HPDE6-E6E7 (cell line): ENCODE data around the gene HCST.
"Not testable (repeated sequence)": the region's sequence is repeated elsewhere in the genome, so short reads cannot be mapped to it uniquely, and the experiment has no call there.

ENCODE experiments used
- DNase-seq: peaks from one replicate; pipeline ENCODE4 v3.0.0; 2011; ENCODE audit warnings: missing footprints; ENCODE audit errors: extremely low spot score

HCST gene

GRCh38 chr19:35904311-35905068 is 2.2 kb downstream of the HCST start:
- DNase-seq, result no peak

- no peak for DNase-seq
Measured at GRCh38 chr19:35905178-35905727, 2.9 kb downstream of the HCST start.

- no peak for DNase-seq
Measured at GRCh38 chr19:35907377-35907745, 5.0 kb downstream of the HCST start.

DNA sequence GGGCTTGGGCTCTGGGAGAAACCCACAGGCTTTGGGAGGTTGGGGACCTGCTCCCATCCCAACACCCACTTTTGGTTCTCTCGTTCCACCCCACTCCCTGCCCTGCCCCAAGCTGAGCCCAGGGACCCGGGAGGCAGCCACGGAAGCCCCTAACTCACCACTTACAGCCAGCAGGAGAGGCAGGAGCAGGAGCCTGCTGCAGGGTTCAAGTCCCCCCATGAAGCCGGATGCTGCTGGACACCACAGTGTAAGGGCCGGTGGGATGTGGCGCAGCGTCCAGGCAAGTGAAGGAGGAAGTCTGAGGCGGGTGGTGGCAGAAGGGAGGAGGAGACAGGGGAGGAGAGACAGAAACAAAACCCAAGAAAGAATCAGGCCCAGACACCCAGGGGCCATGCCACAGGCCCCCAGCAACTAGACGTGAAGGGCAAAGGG is 5.7 kb downstream of the HCST start, which contains the start of gene TYROBP:
TYROBP (minus strand) TSS at position 286 of the 432 bp plus-strand sequence; CDS start at position 219, 67 bp downstream.
- DNase-seq, result no peak

DNA sequence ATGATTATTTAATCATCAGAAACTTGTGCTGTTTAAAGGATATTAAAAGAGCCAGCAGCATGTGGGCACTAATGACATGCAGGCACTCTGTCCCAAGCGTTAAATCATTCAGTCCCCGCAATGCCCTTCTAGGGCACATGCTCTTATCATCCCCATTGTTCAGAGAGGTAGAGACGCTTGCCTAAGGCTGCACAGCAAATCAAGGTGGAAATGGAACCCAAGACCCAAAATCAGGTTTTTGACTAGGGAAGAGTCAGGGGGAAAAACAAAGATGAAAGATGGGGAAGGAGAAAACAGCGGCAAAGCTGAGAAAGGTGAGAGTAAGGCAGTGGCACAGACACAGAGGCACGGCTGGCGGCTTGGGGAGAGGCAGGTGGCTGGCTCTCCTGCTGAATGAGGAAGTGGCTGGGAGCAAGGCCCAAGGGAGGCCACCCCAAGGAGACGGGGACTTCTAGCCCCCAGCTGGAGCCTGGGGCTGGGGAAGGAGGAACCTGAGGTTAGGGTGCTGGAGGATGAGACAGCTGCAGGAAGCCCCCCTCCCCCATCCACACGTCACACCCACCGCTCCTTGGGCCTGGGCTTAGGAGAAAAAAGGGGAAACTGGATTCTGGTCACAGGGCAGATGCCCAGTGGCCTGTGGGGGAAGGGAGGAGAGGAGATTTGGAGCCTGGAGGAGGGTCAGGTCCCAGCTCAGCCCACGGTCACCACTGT is 6.8 kb downstream of the HCST start:
- DNase-seq, result no peak

GRCh38 chr19:35909684-35910035 is 7.3 kb downstream of the HCST start:
- no peak for DNase-seq

- DNase-seq, result not testable (repeated sequence)
Measured at GRCh38 chr19:35910355-35910754, 8.0 kb downstream of the HCST start.

DNA sequence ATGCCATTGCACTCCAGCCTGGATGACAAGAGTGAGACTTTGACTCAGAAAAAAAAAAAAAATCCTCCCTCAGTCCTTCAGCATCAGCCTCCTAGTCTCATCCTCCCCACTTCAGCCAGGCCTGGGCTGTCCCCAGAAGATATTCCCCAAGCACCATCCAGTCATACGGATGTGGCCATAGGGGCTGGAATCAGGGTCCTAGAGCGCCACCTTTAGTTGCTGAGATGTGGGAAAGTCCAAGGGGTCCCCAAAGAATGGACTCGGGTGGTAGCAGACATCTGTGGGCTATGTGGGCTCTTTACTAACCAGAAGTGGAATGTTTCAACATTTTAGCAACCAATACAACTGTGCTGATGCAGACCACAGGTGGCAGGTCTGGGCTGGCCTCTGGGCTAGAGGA is 8.8 kb downstream of the HCST start:
- no peak for DNase-seq

DNA sequence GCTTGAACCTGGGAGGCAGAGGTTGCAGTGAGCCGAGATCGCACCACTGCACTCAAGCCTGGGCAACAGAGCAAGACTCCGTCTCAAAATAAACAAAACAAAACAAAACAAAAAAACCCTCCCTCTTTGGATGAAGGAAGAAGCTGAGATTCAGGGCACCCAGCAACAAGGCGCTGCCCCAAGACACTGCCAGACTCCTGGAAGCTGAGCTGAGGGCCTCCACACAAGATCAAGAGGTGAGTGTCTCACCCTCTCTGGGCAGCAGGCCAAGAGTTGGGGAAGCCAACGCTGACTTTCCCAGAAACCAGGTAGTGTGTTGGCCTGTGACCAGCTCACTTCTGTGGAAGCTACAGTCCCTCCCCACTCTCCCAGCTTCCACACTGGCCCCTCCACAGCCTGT is 9.5 kb downstream of the HCST start:
- DNase-seq, result no peak

- no peak for DNase-seq
Measured at GRCh38 chr19:35913589-35913988, 11.3 kb downstream of the HCST start.

DNA sequence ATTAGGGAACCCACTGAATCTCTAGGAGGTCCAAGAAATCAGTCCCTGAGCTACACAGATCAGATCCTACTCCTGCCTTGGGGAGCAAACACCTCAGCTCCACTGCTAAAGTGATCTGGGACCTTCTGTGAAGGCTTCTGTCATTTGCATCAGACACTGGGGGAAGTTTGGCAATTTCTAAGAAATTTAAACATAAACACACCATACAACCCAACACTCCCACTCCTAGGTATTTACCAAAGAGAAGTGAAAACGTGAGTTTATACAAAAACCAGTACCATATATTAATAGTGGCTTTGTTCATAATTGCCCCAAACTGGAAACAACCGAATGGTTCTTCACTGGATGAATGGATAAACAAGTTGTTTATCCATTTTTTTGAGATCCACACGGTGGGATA is 13.1 kb downstream of the HCST start:
- DNase-seq, result no peak

- DNase-seq, result no peak
Measured at GRCh38 chr19:35919306-35919705, 17.0 kb downstream of the HCST start.

DNA sequence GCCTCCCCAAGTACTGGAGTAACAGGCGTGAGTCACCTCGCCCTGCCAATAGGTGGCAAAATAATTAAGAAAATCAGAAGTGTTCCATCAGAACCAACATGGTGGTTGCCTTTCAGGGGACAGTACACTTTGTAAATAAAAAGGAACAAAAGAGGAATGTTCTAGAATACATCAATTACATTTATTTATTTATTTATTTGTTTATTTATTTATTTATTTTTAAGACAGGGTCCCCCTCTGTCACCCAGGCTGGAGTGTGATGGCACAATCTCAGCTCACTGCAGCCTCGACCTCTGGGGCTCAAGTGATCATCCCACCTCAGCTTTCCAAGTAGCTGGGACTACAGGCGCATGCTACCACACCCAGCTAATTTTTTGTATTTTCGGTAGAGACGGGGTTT is 18.7 kb downstream of the HCST start:
- no peak for DNase-seq

GRCh38 chr19:35925501-35925900 is 23.2 kb downstream of the HCST start:
- no peak for DNase-seq

GRCh38 chr19:35928507-35928906 is 26.2 kb downstream of the HCST start:
- DNase-seq, result no peak

DNA sequence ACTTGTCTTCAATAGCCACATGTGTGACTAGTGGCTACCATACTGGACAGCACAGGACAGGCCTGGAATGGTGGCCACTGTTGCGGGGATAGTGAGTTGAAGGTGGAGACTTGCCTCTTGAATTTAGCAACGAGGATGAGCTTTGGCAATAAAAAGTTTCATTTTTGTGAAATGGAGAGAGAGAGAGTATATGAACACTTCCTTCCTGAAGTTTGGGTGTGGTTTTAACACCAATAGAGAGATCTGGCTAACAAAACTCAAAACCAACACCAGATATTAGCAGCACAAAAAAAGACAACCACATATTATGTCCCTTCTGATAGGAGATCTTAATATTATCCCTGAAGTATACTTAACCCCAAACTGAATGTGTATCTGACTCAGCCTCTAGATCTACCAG is 27.5 kb downstream of the HCST start:
- DNase-seq, result no peak

- peak; percentile 99 for DNase-seq
Measured at GRCh38 chr19:35931161-35931873, 29.0 kb downstream of the HCST start.

- DNase-seq, result no peak
Measured at GRCh38 chr19:35931874-35932202, 29.5 kb downstream of the HCST start.

- no peak for DNase-seq
Measured at GRCh38 chr19:35932291-35932936, 30.1 kb downstream of the HCST start.

DNA sequence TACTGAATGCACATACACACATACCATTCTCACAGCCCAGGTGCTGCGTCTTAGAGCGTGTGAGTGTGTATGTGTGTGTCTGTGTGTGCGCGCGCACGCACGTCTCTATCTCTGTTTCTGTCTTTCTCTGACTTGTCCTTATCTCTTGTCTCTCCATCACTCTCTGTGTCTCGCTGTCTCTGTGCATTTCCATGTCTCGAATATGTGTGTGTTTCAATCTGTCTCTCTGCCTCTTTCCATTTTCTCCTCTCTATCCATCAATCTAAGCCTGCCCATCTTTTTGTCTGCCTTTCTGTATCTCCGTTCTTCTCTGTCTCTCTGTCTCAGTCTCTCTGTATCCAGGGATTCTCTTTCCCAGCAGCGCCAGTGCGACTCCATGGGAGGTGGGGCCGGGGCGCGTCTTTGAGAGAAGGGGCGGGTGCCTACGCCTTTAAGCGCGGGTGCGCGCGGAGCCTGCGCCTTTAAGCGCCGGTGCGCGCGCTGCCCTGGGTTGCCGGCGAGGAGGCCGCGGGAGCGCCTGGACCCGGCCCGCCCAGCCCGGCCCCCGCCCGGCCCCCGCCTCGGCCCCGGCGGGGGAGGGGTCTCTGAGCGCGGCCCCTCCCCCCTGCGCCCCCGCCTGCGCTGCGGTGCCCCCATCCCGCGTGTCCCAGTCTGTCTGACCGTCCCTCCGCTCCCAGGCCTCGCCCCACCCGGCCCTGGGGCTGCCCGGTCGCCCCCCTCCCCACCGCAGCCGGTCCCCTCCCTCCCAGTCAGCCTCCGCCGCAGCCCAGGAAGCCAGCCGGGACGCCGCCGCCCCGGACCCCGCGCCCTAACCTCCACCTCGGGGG is 33.8 kb downstream of the HCST start, which contains the start of gene LRFN3:
LRFN3 (plus strand) TSS at position 464 of the 827 bp plus-strand sequence. CDS start 3,052 bp downstream, outside the sequence.
- DNase-seq, result no peak

DNA sequence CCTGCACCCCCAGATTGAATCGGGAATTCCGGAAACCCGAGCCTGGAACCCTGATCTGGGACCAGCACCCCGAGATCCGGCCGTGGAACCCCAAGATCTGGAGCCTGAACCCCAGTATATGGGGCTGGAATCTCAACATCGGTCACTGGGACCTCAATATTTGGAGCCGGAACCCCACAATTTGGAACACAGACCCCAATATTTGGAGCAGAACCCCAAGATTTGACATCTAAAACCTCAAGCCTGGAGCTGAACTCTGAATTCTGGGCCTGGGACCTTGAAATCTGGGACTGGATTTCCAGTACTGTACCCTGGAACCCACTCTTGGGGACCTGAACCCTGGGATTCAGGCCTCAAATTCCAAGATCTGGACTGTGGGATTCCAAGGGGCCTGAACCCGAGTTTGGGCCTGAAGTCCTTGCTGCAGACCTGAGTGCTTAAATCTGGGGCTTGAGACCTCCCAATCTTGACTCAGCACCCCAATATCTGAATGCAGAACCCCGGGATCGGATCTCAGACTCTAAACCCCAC is 34.5 kb downstream of the HCST start:
- DNase-seq, result no peak
